Measurements from ENCODE around the gene ZNF516.
A peak's percentile ranks its signal among the peaks of the same experiment; 100 is the strongest.

The ZNF516 gene

DNA sequence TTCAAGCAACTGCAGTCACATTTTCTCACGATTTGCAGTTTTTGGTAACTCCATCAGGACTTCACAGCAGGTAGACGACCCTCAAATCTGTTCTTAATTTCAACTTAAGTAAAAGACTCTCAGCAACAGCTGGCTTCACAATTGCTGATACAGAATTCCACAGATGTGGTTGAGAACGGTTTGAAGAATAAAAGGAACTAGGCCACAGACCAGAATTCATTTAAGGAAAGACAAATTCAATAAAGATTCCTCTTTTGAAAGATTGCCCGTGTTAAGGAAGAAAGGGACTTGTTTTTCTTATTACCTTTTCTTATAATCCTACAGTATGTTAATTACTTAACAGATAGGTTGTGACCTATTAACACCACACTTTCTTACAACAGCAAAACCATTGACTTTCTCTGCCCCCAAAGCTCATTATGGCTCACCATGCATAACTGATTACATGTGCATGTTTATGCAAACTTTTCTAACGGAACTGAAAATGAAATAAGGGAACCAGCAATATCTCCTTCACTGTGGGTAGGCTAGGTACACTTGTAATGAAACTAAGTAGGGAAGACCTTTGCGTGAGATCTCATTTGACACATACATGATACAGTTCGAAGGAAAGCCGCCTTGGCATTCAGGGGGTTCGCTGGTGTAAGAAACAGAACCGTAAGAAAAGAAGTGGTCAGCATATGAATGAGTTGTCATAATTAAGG is 4.7 kb upstream of the ZNF516 start:
- Histone ChIP-seq H3F3A (ENCODE audit: control insufficient read depth, insufficient read depth) (peaks cover 27% of the 10 kb centered on the region), H3K36me3 (ENCODE audit: control insufficient read depth, low read length) (no peaks in the 10 kb centered on the region), H3K4me2 (ENCODE audit: low read length) (peak overlapping the region; percentile 73), H3K9me3 (ENCODE audit: control insufficient read depth, insufficient read depth, low read length) (no peaks in the 10 kb centered on the region), H3K4me1 (ENCODE audit: control insufficient read depth, low read length) (peaks cover 49% of the 10 kb centered on the region), H3K4me3 (ENCODE audit: low read length) (peak overlapping the region; percentile 54), H3K79me2 (ENCODE audit: control insufficient read depth, low read length) (peaks cover 5% of the 10 kb centered on the region; the same call in 1 of the 2 replicates), H3K9me2 (replicated peaks; ENCODE audit: control insufficient read depth, low read length) (no peaks in the 10 kb centered on the region), H3K27me3 (ENCODE audit: control insufficient read depth, low read length) (no peaks in the 10 kb centered on the region), H4K20me1 (ENCODE audit: control insufficient read depth, insufficient read depth, low read depth, low read length) (no peaks in the 10 kb centered on the region), H3K27ac (ENCODE audit: low read depth, low read length) (peak overlapping the region; percentile 88)
- TF ChIP-seq, protein P1, sequence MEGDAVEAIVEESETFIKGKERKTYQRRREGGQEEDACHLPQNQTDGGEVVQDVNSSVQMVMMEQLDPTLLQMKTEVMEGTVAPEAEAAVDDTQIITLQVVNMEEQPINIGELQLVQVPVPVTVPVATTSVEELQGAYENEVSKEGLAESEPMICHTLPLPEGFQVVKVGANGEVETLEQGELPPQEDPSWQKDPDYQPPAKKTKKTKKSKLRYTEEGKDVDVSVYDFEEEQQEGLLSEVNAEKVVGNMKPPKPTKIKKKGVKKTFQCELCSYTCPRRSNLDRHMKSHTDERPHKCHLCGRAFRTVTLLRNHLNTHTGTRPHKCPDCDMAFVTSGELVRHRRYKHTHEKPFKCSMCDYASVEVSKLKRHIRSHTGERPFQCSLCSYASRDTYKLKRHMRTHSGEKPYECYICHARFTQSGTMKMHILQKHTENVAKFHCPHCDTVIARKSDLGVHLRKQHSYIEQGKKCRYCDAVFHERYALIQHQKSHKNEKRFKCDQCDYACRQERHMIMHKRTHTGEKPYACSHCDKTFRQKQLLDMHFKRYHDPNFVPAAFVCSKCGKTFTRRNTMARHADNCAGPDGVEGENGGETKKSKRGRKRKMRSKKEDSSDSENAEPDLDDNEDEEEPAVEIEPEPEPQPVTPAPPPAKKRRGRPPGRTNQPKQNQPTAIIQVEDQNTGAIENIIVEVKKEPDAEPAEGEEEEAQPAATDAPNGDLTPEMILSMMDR (IDR thresholded peaks at IDR 0.05; ENCODE audit: low read depth, low read length, poor library complexity, severe bottlenecking), result no peak
- no peak for TF ChIP-seq EZH2phosphoT487 (IDR thresholded peaks at IDR 0.05; ENCODE audit: borderline replicate concordance, low read length)

DNA sequence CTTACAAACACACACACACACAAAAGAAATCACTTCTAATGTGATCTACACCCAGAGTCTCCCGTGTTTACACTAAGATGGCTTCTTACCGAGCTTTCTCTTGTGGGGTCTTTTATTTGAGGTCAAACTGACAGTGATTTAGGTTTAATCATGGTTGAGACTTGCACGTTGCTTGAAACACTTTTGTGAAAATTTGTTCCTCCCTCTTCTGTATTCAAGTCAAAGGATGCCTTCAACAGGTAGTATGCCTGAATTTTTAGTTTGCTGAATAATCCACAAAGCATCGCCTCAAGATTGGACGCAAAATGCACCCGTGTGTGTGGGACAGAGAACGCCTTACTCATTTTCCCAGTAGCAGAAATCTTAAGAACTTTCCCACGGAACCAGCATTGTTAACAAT is 4.0 kb upstream of the ZNF516 start:
- peak overlapping the region; percentile 73 for H3K4me2 ChIP-seq (ENCODE audit: low read length)
- no peaks in the 10 kb centered on the region for H3K36me3 ChIP-seq (ENCODE audit: control insufficient read depth, low read length)
- TF ChIP-seq EZH2phosphoT487 (IDR thresholded peaks at IDR 0.05; ENCODE audit: borderline replicate concordance, low read length), result no peak
- TF ChIP-seq, protein P1 (IDR thresholded peaks at IDR 0.05; ENCODE audit: low read depth, low read length, poor library complexity, severe bottlenecking), result no peak
- H3K4me1 ChIP-seq (ENCODE audit: control insufficient read depth, low read length), result peaks cover 49% of the 10 kb centered on the region
- no peaks in the 10 kb centered on the region for H3K27me3 ChIP-seq (ENCODE audit: control insufficient read depth, low read length)
- H4K20me1 ChIP-seq (ENCODE audit: control insufficient read depth, insufficient read depth, low read depth, low read length), result no peaks in the 10 kb centered on the region
- peaks cover 11% of the 10 kb centered on the region for H3K79me2 ChIP-seq (ENCODE audit: control insufficient read depth, low read length)
- no peaks in the 10 kb centered on the region for H3K9me3 ChIP-seq (ENCODE audit: control insufficient read depth, insufficient read depth, low read length)
- no peaks in the 10 kb centered on the region for H3K9me2 ChIP-seq (replicated peaks; ENCODE audit: control insufficient read depth, low read length)
- H3K4me3 ChIP-seq (ENCODE audit: low read length), result peak overlapping the region; percentile 54
- H3F3A ChIP-seq (ENCODE audit: control insufficient read depth, insufficient read depth), result peaks cover 28% of the 10 kb centered on the region
- peak overlapping the region; percentile 88 for H3K27ac ChIP-seq (ENCODE audit: low read depth, low read length)

DNA sequence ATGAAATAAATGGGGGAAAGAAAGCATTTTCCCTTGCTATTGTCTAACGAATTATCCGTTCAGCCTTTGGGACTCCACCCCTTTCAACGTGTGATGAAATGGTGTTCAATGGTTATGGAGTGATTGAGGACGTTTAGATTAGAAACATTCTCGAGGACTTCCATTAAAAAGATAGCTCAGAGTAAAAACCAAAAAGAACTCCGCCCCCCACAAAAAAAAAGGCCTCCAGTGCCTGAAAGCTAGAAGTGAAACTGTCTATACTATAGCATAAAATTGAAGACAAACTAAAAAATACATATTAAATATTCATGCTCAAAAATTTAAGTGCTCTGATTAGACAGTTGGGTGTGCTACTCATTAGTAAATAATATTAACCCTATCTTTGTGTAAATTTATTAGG is 3.0 kb upstream of the ZNF516 start:
- TF ChIP-seq, protein P1 (IDR thresholded peaks at IDR 0.05; ENCODE audit: low read depth, low read length, poor library complexity, severe bottlenecking), result no peak
- no peak for TF ChIP-seq EZH2phosphoT487 (IDR thresholded peaks at IDR 0.05; ENCODE audit: borderline replicate concordance, low read length)
- Histone ChIP-seq H3K4me2 (ENCODE audit: low read length) (peak overlapping the region; percentile 73), H3K9me3 (ENCODE audit: control insufficient read depth, insufficient read depth, low read length) (no peaks in the 10 kb centered on the region), H3K79me2 (ENCODE audit: control insufficient read depth, low read length) (peaks cover 19% of the 10 kb centered on the region), H3K4me1 (ENCODE audit: control insufficient read depth, low read length) (peaks cover 49% of the 10 kb centered on the region), H3K36me3 (ENCODE audit: control insufficient read depth, low read length) (no peaks in the 10 kb centered on the region), H3K4me3 (ENCODE audit: low read length) (peak overlapping the region; percentile 41), H3K27me3 (ENCODE audit: control insufficient read depth, low read length) (no peaks in the 10 kb centered on the region), H4K20me1 (ENCODE audit: control insufficient read depth, insufficient read depth, low read depth, low read length) (no peaks in the 10 kb centered on the region), H3K27ac (ENCODE audit: low read depth, low read length) (peak overlapping the region; percentile 88), H3K9me2 (replicated peaks; ENCODE audit: control insufficient read depth, low read length) (no peaks in the 10 kb centered on the region), H3F3A (ENCODE audit: control insufficient read depth, insufficient read depth) (peaks cover 36% of the 10 kb centered on the region)

Measured in DOHH2 (cell line).